T-helper 2 cell treated with Interferon-gamma antibody and Interleukin-4, amounts not matched to agents 5 μg/mL and 100 μg/mL, for 36 hours (primary cell): ENCODE data around the gene PTP4A2.
"Not testable (repeated sequence)": the region's sequence is repeated elsewhere in the genome, so short reads cannot be mapped to it uniquely, and the experiment has no call there.

Experiments used
- DNase-seq: peaks from one replicate; pipeline ENCODE4 v3.0.0; 2021; ENCODE audit warnings: low spot score
- H3K27ac Mint-ChIP-seq: one replicate; pipeline ENCODE4 v1.8.0; 2021; ENCODE audit warnings: mild to moderate bottlenecking, mixed read lengths
- H3K27me3 Mint-ChIP-seq: one replicate; pipeline ENCODE4 v1.8.0; 2021; ENCODE audit warnings: low read depth, mixed read lengths
- H3K36me3 Mint-ChIP-seq: one replicate; pipeline ENCODE4 v1.8.0; 2021; ENCODE audit warnings: low read depth, mixed read lengths
- H3K4me1 Mint-ChIP-seq: one replicate; pipeline ENCODE4 v1.8.0; 2021; ENCODE audit warnings: low read depth, mixed read lengths
- H3K4me3 Mint-ChIP-seq: one replicate; pipeline ENCODE4 v1.8.0; 2022; ENCODE audit warnings: mild to moderate bottlenecking, moderate library complexity, mixed read lengths
- H3K9me3 Mint-ChIP-seq: one replicate; pipeline ENCODE4 v1.8.0; 2021; ENCODE audit warnings: mixed read lengths

PTP4A2 gene

DNA sequence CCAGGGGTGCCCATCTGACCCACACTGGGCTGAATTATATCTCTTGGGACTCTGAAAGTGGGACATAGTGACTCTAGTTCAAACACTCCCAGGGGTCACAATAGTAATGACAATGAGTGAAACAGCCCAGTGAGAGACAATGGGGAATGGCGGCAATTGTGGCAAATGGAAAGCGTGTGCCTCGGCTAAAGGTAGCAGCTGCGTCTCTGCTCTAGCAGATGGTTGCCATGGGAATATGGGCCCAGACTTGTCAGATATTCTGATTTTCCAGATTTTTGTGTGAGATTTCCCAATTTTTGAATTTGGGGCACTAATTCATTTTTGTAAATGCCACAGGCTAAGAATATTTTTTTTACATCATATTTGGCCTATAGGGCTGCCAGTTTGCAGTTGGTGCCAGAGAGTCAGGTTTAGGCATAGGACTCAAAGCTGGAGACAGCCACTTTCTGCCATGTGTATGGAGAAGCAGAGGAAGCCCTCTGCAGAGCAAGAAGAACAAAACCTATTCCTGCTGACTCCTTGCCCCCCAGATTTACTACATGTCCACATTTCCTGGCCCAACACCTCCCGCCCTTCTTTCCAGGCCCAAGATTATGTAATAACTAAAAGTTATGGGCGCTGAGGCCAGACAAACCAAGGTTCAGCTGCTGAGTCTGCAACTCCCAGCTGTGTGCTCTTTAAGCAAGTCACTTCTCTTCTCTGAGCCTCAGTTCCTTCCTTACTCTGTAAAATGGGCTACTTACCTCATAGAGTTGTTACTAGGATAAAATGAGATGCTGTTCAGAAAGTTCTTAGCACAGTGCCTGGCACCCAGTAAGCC, 21.6 kb upstream of the PTP4A2 start:
- peaks cover 72% of the 10 kb centered on the region for H3K4me1 Mint-ChIP-seq

GRCh38 chr1:31957701-31958674, 19.8 kb upstream of the PTP4A2 start:
- Mint-ChIP-seq H3K27ac (peak overlapping the region; percentile 87), H3K27me3 (no peaks in the 10 kb centered on the region), H3K4me1 (peaks cover 70% of the 10 kb centered on the region), H3K9me3 (no peaks in the 10 kb centered on the region), H3K4me3 (peak overlapping the region; percentile 53), H3K36me3 (no peaks in the 10 kb centered on the region)
- peak; percentile 86 for DNase-seq

More for the DNA sequence above, 21.6 kb upstream of the PTP4A2 start:
- H3K4me3 Mint-ChIP-seq: peak overlapping the region; percentile 39
- no peaks in the 10 kb centered on the region for H3K9me3 Mint-ChIP-seq
- no peaks in the 10 kb centered on the region for H3K36me3 Mint-ChIP-seq
- no peaks in the 10 kb centered on the region for H3K27me3 Mint-ChIP-seq
- no peak for DNase-seq
- H3K27ac Mint-ChIP-seq: peak overlapping the region; percentile 70

DNA sequence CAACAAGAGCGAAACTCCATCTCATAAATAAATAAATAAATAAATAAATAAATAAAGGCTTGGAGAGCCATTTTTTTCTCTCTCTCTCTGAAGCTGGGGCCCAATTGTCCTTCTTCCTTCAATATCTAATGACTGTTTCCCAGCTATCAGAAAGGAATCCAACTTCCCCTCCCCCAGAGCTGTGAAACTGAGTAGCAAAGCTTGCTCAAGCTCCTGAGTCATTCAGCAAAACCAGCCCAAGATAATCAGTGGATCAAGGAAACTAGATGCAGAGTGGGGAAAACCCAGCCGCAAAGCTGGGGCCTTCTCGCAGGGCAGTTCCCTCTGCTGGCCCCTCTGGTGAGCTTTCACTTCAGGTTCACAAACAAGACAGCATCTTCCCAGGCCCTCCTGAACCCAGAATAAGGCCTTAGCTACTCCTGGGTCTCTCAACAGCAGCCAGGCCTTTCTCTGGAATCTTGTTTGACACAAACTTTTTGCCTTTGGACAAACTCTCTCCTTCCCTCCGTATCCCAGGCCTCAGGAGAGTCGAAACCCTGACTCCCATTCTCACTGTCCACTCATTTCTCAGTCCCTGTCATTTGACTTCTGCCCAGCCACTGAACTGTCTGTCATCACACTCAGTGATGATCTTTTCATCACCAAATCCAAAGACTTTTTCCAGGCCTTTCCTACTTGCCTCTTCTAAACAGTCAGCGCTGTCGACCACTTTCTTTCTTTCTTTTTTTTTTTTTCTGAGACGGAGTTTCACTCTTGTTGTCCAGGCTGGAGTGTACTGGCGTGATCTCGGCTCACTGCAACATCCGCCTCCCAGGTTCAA, 18.0 kb upstream of the PTP4A2 start:
- Mint-ChIP-seq H3K4me1 (peaks cover 68% of the 10 kb centered on the region), H3K27me3 (no peaks in the 10 kb centered on the region), H3K9me3 (no peaks in the 10 kb centered on the region), H3K27ac (peak overlapping the region; percentile 93), H3K36me3 (no peaks in the 10 kb centered on the region), H3K4me3 (peak overlapping the region; percentile 79)
- DNase-seq: peak; percentile 93

DNA sequence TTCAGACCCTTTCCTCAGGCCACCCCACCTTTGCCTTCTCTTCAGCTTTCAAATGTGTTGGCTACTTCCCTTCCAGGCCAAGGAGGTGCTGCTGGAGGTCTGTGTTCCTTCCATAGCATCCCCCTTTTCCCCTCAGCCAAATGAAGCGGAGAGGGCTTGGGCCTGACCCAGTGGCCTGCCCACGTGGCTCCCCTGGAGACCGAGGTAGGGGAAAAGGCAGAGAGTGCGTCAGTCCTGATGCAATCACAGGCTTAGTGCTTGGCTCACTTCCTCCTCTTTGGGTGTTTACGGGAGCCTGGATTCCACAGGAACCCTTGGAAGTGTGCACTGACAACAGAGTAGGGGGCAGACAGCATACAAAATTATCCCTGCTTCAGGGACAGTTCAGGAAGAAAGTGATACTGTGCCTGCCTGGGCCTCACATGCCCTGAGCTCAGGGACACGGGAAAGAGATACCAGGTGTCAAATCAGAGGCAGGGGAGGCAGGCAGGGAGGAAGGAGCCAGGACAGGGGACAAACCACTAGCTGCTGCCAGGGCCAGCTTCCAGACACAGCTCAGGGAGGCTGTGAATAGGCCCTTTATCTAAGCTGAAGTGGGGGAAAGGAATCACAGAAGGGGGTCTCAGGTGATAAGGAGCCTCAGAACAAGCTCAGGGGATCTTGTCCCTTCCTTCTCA, 16.6 kb upstream of the PTP4A2 start:
- H3K36me3 Mint-ChIP-seq: no peaks in the 10 kb centered on the region
- no peaks in the 10 kb centered on the region for H3K9me3 Mint-ChIP-seq
- H3K27me3 Mint-ChIP-seq: no peaks in the 10 kb centered on the region
- DNase-seq: no peak
- H3K4me1 Mint-ChIP-seq: peaks cover 55% of the 10 kb centered on the region
- H3K4me3 Mint-ChIP-seq: peak overlapping the region; percentile 50
- peak overlapping the region; percentile 79 for H3K27ac Mint-ChIP-seq

GRCh38 chr1:31952825-31953220, 14.7 kb upstream of the PTP4A2 start:
- H3K27me3 Mint-ChIP-seq: no peaks in the 10 kb centered on the region
- H3K36me3 Mint-ChIP-seq: no peaks in the 10 kb centered on the region
- DNase-seq: no peak
- peak overlapping the region; percentile 18 for H3K27ac Mint-ChIP-seq
- peak overlapping the region; percentile 10 for H3K4me3 Mint-ChIP-seq
- no peaks in the 10 kb centered on the region for H3K9me3 Mint-ChIP-seq
- H3K4me1 Mint-ChIP-seq: peaks cover 45% of the 10 kb centered on the region

DNA sequence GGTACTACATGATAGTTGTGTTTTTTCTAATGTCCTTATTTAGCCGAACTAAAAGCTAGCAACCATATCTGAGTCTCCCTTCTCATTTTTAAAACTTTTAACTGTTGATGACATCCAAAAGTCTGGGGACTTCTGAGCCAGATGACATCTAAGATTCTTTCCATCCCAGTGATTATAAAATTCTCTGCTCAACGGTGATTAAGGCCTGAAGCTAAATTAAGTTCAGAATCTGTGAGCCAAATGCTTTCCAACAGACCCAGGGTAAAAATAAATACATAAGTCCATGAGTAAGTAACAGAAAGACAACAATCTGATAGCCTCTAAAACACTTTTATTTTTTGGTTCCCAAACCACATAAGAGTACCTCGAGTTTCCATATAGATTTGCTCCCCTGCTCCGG, 13.1 kb upstream of the PTP4A2 start:
- peak overlapping the region; percentile 1 for H3K27ac Mint-ChIP-seq
- H3K27me3 Mint-ChIP-seq: no peaks in the 10 kb centered on the region
- no peaks in the 10 kb centered on the region for H3K36me3 Mint-ChIP-seq
- H3K4me3 Mint-ChIP-seq: no peak overlapping the region
- H3K4me1 Mint-ChIP-seq: peaks cover 44% of the 10 kb centered on the region
- H3K9me3 Mint-ChIP-seq: no peaks in the 10 kb centered on the region
- no peak for DNase-seq

GRCh38 chr1:31949862-31950261, 11.7 kb upstream of the PTP4A2 start:
- H3K9me3 Mint-ChIP-seq: no peaks in the 10 kb centered on the region
- peaks cover 41% of the 10 kb centered on the region for H3K4me1 Mint-ChIP-seq
- H3K36me3 Mint-ChIP-seq: no peaks in the 10 kb centered on the region
- no peaks in the 10 kb centered on the region for H3K27me3 Mint-ChIP-seq
- H3K27ac Mint-ChIP-seq: no peak overlapping the region
- H3K4me3 Mint-ChIP-seq: no peak overlapping the region
- no peak for DNase-seq

DNA sequence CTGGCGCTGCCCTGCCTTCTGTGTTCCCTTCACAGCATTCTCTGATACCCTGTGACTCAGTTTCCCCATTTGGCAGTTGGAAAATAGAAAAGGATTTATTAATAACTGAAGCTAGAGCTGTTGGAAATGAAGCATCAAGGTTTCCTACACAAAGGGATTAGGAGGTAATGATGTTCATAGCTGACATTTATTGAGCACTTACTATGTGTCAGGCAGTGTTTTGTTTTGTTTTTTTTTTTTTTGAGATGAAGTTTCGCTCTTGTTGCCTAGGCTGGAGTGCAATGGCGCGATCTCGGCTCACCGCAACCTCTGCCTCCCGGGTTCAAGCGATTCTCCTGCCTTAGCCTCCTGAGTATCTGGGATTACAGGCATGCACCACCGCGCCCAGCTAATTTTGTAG, 7.5 kb upstream of the PTP4A2 start:
- DNase-seq, H3K36me3 Mint-ChIP-seq, H3K27ac Mint-ChIP-seq, H3K9me3 Mint-ChIP-seq, H3K27me3 Mint-ChIP-seq: not testable (repeated sequence)
- Mint-ChIP-seq H3K4me1 (peaks cover 33% of the 10 kb centered on the region), H3K4me3 (peak overlapping the region; percentile 86)

DNA sequence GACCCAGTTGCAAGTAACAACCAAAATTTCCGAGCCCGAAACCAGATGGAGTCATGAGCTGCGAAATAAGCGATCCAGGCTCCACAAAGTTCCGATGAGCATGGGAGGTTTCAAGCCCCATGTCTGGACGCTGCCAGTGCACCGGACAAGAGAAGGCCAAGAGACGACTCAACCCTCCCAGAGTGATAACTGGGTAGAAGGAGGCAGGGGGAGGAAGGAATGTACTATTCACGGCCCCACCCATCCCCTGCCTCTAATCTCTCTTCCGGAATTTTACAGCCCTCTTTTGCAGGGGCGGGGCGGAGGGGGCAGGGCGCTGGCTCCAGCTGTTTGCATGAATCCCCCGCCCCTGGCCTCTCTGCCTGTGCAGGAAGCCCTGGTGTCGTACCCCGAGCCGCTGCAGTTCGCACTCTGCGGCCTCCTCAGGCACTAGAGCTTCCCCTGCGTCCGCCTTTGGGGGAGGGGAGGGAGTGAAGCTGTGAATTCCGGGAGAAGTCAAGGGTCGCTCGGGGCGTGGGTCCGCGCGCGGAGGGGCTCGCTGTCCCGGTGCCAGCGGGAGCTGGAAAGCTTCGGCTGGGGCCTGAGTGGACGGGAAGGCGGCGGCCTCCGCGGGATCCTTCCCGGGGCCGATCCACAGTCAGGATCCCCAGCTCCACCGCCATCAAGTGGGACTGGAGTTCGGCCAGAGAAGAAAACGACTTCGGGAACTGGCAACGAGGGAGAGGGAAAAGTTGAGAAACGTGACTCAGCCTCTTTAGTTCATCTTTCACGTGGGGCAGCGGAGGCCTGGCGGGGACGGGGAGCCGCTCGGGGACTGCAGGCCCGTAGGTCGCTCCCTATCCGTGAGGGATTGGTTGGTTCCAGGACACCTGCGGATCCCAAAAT, 6.3 kb upstream of the PTP4A2 start:
- Mint-ChIP-seq H3K36me3 (no peaks in the 10 kb centered on the region), H3K9me3 (no peaks in the 10 kb centered on the region), H3K27ac (peak overlapping the region; percentile 93), H3K4me1 (peaks cover 43% of the 10 kb centered on the region), H3K4me3 (peak overlapping the region; percentile 86), H3K27me3 (no peaks in the 10 kb centered on the region)
- DNase-seq: peak; percentile 85

DNA sequence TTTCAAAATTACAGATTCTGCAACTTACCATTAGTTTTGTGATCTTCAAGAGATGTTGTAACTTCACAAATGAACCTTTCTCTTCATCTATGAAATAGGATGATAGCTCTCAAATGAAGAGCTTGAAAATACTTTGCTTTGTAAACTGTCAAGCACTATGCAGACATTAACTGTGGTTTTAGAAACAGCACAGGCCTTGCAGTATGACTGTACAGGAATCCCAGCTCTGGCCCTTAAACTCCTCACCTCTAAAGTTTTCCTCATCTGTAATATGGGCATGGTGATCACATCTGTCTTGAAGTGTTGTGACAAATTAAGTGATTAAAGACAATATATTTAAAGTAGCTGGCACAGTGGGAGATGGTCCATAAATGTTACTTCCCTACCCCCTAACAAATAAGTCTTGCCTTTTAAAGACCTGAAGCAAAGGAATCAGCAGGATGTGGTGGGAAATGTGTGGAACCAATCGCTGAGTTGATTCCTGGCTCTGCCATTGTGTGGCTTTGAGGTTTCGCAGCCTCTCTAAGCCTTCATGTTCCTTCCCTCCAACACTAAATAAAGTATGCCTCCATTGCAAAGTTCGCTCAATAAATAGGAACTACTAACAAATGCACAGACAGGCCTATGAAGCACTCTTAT, 5.5 kb upstream of the PTP4A2 start:
- no peak for DNase-seq
- H3K27ac Mint-ChIP-seq: peak overlapping the region; percentile 93
- peaks cover 49% of the 10 kb centered on the region for H3K4me1 Mint-ChIP-seq
- H3K27me3 Mint-ChIP-seq: no peaks in the 10 kb centered on the region
- no peaks in the 10 kb centered on the region for H3K36me3 Mint-ChIP-seq
- no peaks in the 10 kb centered on the region for H3K9me3 Mint-ChIP-seq
- peak overlapping the region; percentile 86 for H3K4me3 Mint-ChIP-seq

- H3K4me3 Mint-ChIP-seq: peak overlapping the region; percentile 86
- not testable (repeated sequence) for H3K27me3 Mint-ChIP-seq, DNase-seq, H3K9me3 Mint-ChIP-seq, H3K36me3 Mint-ChIP-seq
- H3K4me1 Mint-ChIP-seq: peaks cover 48% of the 10 kb centered on the region
- peak overlapping the region; percentile 80 for H3K27ac Mint-ChIP-seq
Observed at GRCh38 chr1:31942061-31942460, 3.9 kb upstream of the PTP4A2 start.
